Keratinocyte (primary cell): ENCODE results near the gene KIF17. TPM values are rescaled to one million over a fixed set of nuclear protein-coding genes. Genes with fewer than 3 reads are reported as not detected.

Source experiments
- DNase-seq: peaks from one replicate; pipeline ENCODE4 v3.0.0-alpha.2; 2011; ENCODE audit warnings: low read depth, missing footprints, low spot score
- FAIRE-seq: peaks from 2 replicates; lab custom pipeline; 2011; peaks lifted over from hg19 to GRCh38; lab: Jason Lieb, UNC
- H2AFZ ChIP-seq: 2 replicates; pipeline ENCODE4 v1.6.0; 2012; ENCODE audit warnings: low read length, control low read depth, inconsistent platforms; ENCODE audit not compliant: control insufficient read depth
- H3K27ac ChIP-seq: 2 replicates; pipeline ENCODE4 v1.5.1; 2011; ENCODE audit warnings: low read length; ENCODE audit not compliant: control insufficient read depth, insufficient read depth
- H3K27me3 ChIP-seq: 3 replicates; pipeline ENCODE4 v1.6.0; 2011; ENCODE audit warnings: low read length; ENCODE audit not compliant: control insufficient read depth, insufficient read depth; ENCODE audit errors: extremely low read depth
- H3K36me3 ChIP-seq, 2 experiments: 2 replicates in 1 of 2; 3 replicates in 1 of 2; pipeline ENCODE4 v1.5.1; 2011; ENCODE audit warnings: low read length in 2 of 2, mild to moderate bottlenecking in 1 of 2; ENCODE audit not compliant: control insufficient read depth in 2 of 2, insufficient read depth in 2 of 2; ENCODE audit errors: extremely low read depth in 1 of 2
- H3K4me1 ChIP-seq: 3 replicates; pipeline ENCODE4 v1.5.1; 2011; ENCODE audit warnings: low read length; ENCODE audit not compliant: control insufficient read depth, insufficient read depth; ENCODE audit errors: extremely low read depth
- H3K4me2 ChIP-seq: 3 replicates; pipeline ENCODE4 v1.6.0; 2011; ENCODE audit warnings: low read depth, low read length; ENCODE audit not compliant: control insufficient read depth, insufficient read depth; ENCODE audit errors: extremely low read depth
- H3K4me3 ChIP-seq, 3 experiments: fragments of 200-600 bp in 1 of 3; sonication (generic) in 1 of 3; 2 replicates in 2 of 3; 3 replicates in 1 of 3; pipeline ENCODE4 v1.5.1; 2011 to 2016; ENCODE audit warnings: low read length in 3 of 3, mild to moderate bottlenecking in 3 of 3, control low read depth in 2 of 3, inconsistent platforms in 1 of 3, low read depth in 1 of 3, mixed read lengths in 1 of 3, mixed run types in 1 of 3, moderate library complexity in 1 of 3; ENCODE audit not compliant: control insufficient read depth in 2 of 3, insufficient read depth in 2 of 3; ENCODE audit errors: extremely low read depth in 1 of 3
- H3K79me2 ChIP-seq: 2 replicates; pipeline ENCODE4 v1.6.0; 2012; ENCODE audit warnings: low read length; ENCODE audit not compliant: control insufficient read depth, insufficient read depth
- H3K9ac ChIP-seq: 3 replicates; pipeline ENCODE4 v1.6.0; 2011; ENCODE audit warnings: low read length; ENCODE audit not compliant: control insufficient read depth, insufficient read depth; ENCODE audit errors: extremely low read depth
- H3K9me1 ChIP-seq: 3 replicates; pipeline ENCODE4 v1.6.0; 2011; ENCODE audit warnings: low read length; ENCODE audit not compliant: control insufficient read depth, insufficient read depth; ENCODE audit errors: extremely low read depth
- H3K9me3 ChIP-seq: 2 replicates; pipeline ENCODE4 v1.5.1; 2012; ENCODE audit warnings: low read depth, low read length; ENCODE audit not compliant: control insufficient read depth
- H4K20me1 ChIP-seq: 3 replicates; pipeline ENCODE4 v1.6.0; 2011; ENCODE audit warnings: low read length; ENCODE audit not compliant: control insufficient read depth, insufficient read depth; ENCODE audit errors: extremely low read depth
- EZH2 ChIP-seq: IDR thresholded peaks from one replicate; pipeline ENCODE4 v1.6.1; 2012; ENCODE audit warnings: inconsistent platforms, mild to moderate bottlenecking, low read length, moderate library complexity
- dilution Hi-C: fragments of 300-500 bp; cut with MboI; formaldehyde crosslinking; loops from one replicate; pipeline ENCODE4 v1.7.0; 2020; ENCODE audit warnings: low sequenced_read_pairs; ENCODE audit not compliant: extremely low pct_ligation_motif_present
- polyA plus RNA-seq, 5 experiments: library from polyadenylated mRNA; depleted of rRNA in 3 of 5; stranded (reverse) in 3 of 5; stranded (forward) in 1 of 5; unstranded in 1 of 5; fragments of >200 nt; gene quantifications; 1 replicate in 1 of 5; 2 replicates in 3 of 5; 3 replicates in 1 of 5; pipeline versions ENCODE4 v1.2.1 to v1.2.3, GENCODE V29; 2011 to 2012; ENCODE audit warnings: missing spikeins in 2 of 5, low read depth in 1 of 5, low replicate concordance in 1 of 5
- TF ChIP-seq, protein P1 (sequence below), 3 experiments: IDR thresholded peaks in 1 of 3; conservative IDR thresholded peaks in 1 of 3; optimal IDR thresholded peaks in 1 of 3; 2 replicates in 2 of 3; 3 replicates in 1 of 3; pipeline versions ENCODE3 to v1.5.1; 2011; ENCODE audit warnings: low read length in 3 of 3, mild to moderate bottlenecking in 3 of 3, moderate library complexity in 2 of 3, control low read depth in 1 of 3, inconsistent platforms in 1 of 3; ENCODE audit not compliant: insufficient read depth in 2 of 3; ENCODE audit errors: extremely low read depth in 1 of 3

Gene KIF17
- polyA plus RNA-seq, 1 donor (not counting 4 experiments of a cell fraction or from before 2014, with no cell fraction given) = 0.90 TPM

DNA sequence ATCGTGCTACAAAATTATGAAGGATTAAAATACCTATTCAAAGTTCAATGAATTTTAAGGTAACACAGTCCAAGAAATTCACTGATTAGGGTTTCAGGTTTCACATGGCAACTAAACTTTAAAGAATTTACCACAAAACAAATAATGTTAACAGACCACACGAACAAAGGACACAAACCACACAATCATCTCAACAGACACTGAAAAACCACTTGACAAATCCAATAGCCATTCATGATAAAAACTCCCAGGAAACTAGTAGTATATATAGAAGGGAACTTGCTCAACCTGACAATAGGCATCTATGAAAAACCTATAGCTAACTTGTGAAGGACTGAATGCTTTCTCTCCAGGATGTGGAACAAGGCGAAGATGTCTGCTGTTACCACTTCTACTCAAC lies 35.8 kb upstream of the KIF17 start:
- H3K4me2 ChIP-seq = no peak overlapping the region
- no peaks in the 10 kb centered on the region for H4K20me1 ChIP-seq
- dilution Hi-C loops = no loop called here
- H3K9me1 ChIP-seq = no peaks in the 10 kb centered on the region
- H3K4me3 ChIP-seq = no peak overlapping the region
- no peaks in the 10 kb centered on the region for H3K9me3 ChIP-seq
- DNase-seq (no peak), FAIRE-seq (peak; percentile 60)
- H3K9ac ChIP-seq = no peak overlapping the region
- H2AFZ ChIP-seq = no peak overlapping the region
- H3K79me2 ChIP-seq = peaks cover 3% of the 10 kb centered on the region
- H3K27ac ChIP-seq = no peak overlapping the region
- H3K36me3 ChIP-seq = peaks cover 19 to 31% of the 10 kb centered on the region in 2 experiments
- H3K27me3 ChIP-seq = no peaks in the 10 kb centered on the region
- no peaks in the 10 kb centered on the region for H3K4me1 ChIP-seq
- no peak for TF ChIP-seq EZH2
- TF ChIP-seq, protein P1, sequence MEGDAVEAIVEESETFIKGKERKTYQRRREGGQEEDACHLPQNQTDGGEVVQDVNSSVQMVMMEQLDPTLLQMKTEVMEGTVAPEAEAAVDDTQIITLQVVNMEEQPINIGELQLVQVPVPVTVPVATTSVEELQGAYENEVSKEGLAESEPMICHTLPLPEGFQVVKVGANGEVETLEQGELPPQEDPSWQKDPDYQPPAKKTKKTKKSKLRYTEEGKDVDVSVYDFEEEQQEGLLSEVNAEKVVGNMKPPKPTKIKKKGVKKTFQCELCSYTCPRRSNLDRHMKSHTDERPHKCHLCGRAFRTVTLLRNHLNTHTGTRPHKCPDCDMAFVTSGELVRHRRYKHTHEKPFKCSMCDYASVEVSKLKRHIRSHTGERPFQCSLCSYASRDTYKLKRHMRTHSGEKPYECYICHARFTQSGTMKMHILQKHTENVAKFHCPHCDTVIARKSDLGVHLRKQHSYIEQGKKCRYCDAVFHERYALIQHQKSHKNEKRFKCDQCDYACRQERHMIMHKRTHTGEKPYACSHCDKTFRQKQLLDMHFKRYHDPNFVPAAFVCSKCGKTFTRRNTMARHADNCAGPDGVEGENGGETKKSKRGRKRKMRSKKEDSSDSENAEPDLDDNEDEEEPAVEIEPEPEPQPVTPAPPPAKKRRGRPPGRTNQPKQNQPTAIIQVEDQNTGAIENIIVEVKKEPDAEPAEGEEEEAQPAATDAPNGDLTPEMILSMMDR (optimal IDR thresholded peaks at IDR 0.05 in 1 of 3, IDR thresholded peaks at IDR 0.05 in 1 of 3, conservative IDR thresholded peaks at IDR 0.05 in 1 of 3; ENCODE audit: extremely low read depth in 1 of 3, insufficient read depth in 2 of 3, low read length in 3 of 3) = no peak

DNA sequence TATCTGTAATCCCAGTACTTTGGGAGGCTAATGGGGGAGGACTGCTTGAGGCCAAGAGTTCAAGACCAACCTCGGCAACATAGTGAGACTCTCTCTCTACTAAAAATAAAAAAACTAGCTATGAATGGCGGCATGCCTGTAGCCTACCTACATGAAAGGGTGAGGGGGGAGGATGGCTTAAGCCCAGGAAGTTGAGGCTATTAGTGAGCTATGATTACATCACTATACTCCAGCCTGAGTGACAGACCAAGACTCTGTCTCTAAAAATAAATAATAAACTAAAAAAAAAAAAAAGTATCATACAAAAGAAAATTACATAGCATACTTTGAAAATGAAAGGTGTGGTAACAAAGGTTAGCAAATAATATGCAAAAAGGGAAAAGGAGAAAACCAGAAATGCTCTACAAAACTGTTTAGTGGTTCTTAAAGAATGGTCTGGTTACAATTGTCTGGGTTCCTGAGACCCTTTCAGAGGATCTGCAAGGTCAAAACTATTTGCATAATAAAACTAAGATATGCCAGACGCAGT lies 33.7 kb upstream of the KIF17 start:
- Histone ChIP-seq H3K4me2 (no peak overlapping the region), H3K9ac (no peak overlapping the region), H2AFZ (no peak overlapping the region), H3K27me3 (no peaks in the 10 kb centered on the region), H3K9me3 (no peaks in the 10 kb centered on the region), H3K27ac (no peak overlapping the region), H3K9me1 (no peaks in the 10 kb centered on the region), H3K36me3 (peaks cover 19 to 48% of the 10 kb centered on the region in 2 experiments), H3K4me1 (no peaks in the 10 kb centered on the region), H3K79me2 (peaks cover 3% of the 10 kb centered on the region), H3K4me3 (no peak overlapping the region), H4K20me1 (no peaks in the 10 kb centered on the region)
- no peak for FAIRE-seq
- dilution Hi-C loops = no loop called here
- DNase-seq = no peak
- TF ChIP-seq, protein P1 (optimal IDR thresholded peaks at IDR 0.05 in 1 of 3, IDR thresholded peaks at IDR 0.05 in 1 of 3, conservative IDR thresholded peaks at IDR 0.05 in 1 of 3; ENCODE audit: extremely low read depth in 1 of 3, insufficient read depth in 2 of 3, low read length in 3 of 3) = no peak
